Measurements from ENCODE around the gene LCE1C. TPM values are rescaled to one million over a fixed set of nuclear protein-coding genes. Genes with fewer than 3 reads are reported as not detected.

Gene LCE1C
- total and polyA plus RNA-seq, 2 donors (not counting 3 experiments of a cell fraction or from before 2014, with no cell fraction given): not detected

DNA sequence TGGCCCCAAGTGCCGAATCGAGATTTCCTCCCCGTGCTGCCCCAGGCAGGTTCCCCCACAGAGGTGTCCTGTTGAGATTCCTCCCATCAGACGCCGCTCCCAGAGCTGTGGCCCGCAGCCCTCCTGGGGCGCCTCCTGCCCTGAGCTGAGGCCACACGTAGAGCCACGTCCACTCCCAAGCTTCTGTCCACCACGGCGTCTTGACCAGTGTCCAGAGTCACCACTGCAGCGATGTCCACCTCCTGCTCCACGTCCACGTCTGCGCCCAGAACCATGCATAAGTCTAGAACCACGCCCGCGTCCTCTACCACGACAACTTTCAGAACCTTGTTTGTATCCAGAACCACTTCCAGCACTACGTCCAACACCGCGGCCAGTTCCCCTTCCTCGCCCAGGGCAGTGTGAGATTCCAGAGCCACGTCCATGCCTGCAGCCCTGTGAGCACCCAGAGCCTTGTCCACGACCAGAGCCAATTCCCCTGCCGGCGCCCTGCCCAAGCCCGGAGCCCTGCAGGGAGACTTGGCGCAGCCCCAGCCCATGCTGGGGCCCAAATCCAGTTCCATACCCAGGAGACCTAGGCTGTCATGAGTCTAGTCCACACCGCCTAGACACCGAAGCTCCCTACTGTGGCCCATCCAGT lies 45.8 kb downstream of the LCE1C start:
- Histone ChIP-seq H4K20me1 (replicated peaks; ENCODE audit: control insufficient read depth, extremely low read depth, insufficient read depth, low read length) (no peaks in the 10 kb centered on the region), H3K9ac (replicated peaks; ENCODE audit: extremely low read depth, insufficient read depth, low read length) (no peak overlapping the region), H3K27me3 (ENCODE audit: control insufficient read depth in 2 of 2, insufficient read depth in 2 of 2, low read length in 2 of 2) (no peaks in the 10 kb centered on the region), H3K9me1 (replicated peaks; ENCODE audit: control insufficient read depth, extremely low read depth, insufficient read depth, low read length) (no peaks in the 10 kb centered on the region), H3K9me3 (replicated peaks; ENCODE audit: control insufficient read depth, insufficient read depth, low read length) (no peaks in the 10 kb centered on the region), H3K4me1 (ENCODE audit: control insufficient read depth, extremely low read depth, insufficient read depth, low read length) (no peaks in the 10 kb centered on the region), H3K4me3 (replicated peaks in 1 of 3; ENCODE audit: insufficient read depth in 1 of 3, low read depth in 1 of 3, low read length in 3 of 3) (no peak overlapping the region), H3K4me2 (ENCODE audit: insufficient read depth, low read length) (no peak overlapping the region), H3K79me2 (ENCODE audit: control insufficient read depth, insufficient read depth, low read length) (no peaks in the 10 kb centered on the region), H3K27ac (ENCODE audit: insufficient read depth, low read depth, low read length) (no peak overlapping the region), H3K36me3 (ENCODE audit: control insufficient read depth in 2 of 2, extremely low read depth in 1 of 2, insufficient read depth in 2 of 2, low read length in 2 of 2) (no peaks in the 10 kb centered on the region), H2AFZ (ENCODE audit: low read depth, low read length) (no peak overlapping the region)
- intact Hi-C loops (cut with micrococcal nuclease): no loop called here
- ChIA-PET CTCF (no interaction called here), POLR2A (no interaction called here)
- no TSS peak for BruUV-seq (replicated peaks)
- TF ChIP-seq MYC (IDR thresholded peaks at IDR 0.05; ENCODE audit: low read depth, low read length) (no peak), GATA2 (IDR thresholded peaks at IDR 0.05; ENCODE audit: insufficient read depth, insufficient read length, low read depth, low read length) (no peak), POLR2AphosphoS5 (IDR thresholded peaks at IDR 0.05; ENCODE audit: insufficient read depth, low read depth, low read length) (no peak), EZH2 (IDR thresholded peaks at IDR 0.05; ENCODE audit: borderline replicate concordance, low read depth, low read length, severe bottlenecking) (no peak), JUN (IDR thresholded peaks at IDR 0.05; ENCODE audit: borderline replicate concordance, insufficient read depth, insufficient read length, low read depth) (no peak), FOS (IDR thresholded peaks at IDR 0.05; ENCODE audit: borderline replicate concordance, insufficient read depth, low read length) (no peak), POLR2A (IDR thresholded peaks at IDR 0.05; ENCODE audit: low read depth, low read length) (no peak)
- TF ChIP-seq, protein P1, sequence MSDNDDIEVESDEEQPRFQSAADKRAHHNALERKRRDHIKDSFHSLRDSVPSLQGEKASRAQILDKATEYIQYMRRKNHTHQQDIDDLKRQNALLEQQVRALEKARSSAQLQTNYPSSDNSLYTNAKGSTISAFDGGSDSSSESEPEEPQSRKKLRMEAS (IDR thresholded peaks at IDR 0.05; ENCODE audit: insufficient read depth, insufficient read length): no peak
- TF ChIP-seq, protein P2, sequence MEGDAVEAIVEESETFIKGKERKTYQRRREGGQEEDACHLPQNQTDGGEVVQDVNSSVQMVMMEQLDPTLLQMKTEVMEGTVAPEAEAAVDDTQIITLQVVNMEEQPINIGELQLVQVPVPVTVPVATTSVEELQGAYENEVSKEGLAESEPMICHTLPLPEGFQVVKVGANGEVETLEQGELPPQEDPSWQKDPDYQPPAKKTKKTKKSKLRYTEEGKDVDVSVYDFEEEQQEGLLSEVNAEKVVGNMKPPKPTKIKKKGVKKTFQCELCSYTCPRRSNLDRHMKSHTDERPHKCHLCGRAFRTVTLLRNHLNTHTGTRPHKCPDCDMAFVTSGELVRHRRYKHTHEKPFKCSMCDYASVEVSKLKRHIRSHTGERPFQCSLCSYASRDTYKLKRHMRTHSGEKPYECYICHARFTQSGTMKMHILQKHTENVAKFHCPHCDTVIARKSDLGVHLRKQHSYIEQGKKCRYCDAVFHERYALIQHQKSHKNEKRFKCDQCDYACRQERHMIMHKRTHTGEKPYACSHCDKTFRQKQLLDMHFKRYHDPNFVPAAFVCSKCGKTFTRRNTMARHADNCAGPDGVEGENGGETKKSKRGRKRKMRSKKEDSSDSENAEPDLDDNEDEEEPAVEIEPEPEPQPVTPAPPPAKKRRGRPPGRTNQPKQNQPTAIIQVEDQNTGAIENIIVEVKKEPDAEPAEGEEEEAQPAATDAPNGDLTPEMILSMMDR (IDR thresholded peaks at IDR 0.05; ENCODE audit: extremely low read depth in 1 of 2, insufficient read depth in 1 of 2, low read depth in 1 of 2, low read length in 2 of 2): no peak
- no peak for DNase-seq (ENCODE audit: low read depth, low spot score)
- dilution Hi-C loops (cut with MboI; ENCODE audit: extremely low pct_ligation_motif_present, low sequenced_read_pairs): no loop called here
- no peak for FAIRE-seq

All from endothelial cell of umbilical vein (primary cell).